OCI-LY1 (cell line): ENCODE results near the gene RBM26.

Experiments
- H2AFZ ChIP-seq: fragments of 200-600 bp; sonication (generic), shearing (Covaris generic); 2 replicates; pipeline ENCODE4 v1.6.0; 2014; ENCODE audit warnings: antibody characterized with exemption, mild to moderate bottlenecking, low read length
- H3F3A ChIP-seq: fragments of 200-600 bp; sonication (generic), shearing (Covaris generic); 2 replicates; pipeline ENCODE4 v1.6.0; 2014; ENCODE audit warnings: mild to moderate bottlenecking, antibody characterized with exemption, low read length, moderate library complexity; ENCODE audit not compliant: insufficient read depth
- H3K27ac ChIP-seq: fragments of 200-600 bp; sonication (generic); 2 replicates; pipeline ENCODE4 v1.5.1; 2014; ENCODE audit warnings: low read length, mixed run types, mild to moderate bottlenecking, low read depth; ENCODE audit not compliant: poor library complexity, severe bottlenecking
- H3K27me3 ChIP-seq: fragments of 200-600 bp; sonication (generic); 2 replicates; pipeline ENCODE4 v1.6.0; 2014; ENCODE audit warnings: antibody characterized with exemption, mild to moderate bottlenecking, low read length, moderate library complexity; ENCODE audit not compliant: insufficient read depth
- H3K36me3 ChIP-seq: fragments of 200-600 bp; sonication (generic); 2 replicates; pipeline ENCODE4 v1.6.1; 2014; ENCODE audit warnings: mild to moderate bottlenecking, antibody characterized with exemption, low read length, moderate library complexity, mixed read lengths; ENCODE audit not compliant: insufficient read depth
- H3K4me1 ChIP-seq: fragments of 200-600 bp; sonication (generic); 2 replicates; pipeline ENCODE4 v1.5.1; 2014; ENCODE audit warnings: mild to moderate bottlenecking, low read length, moderate library complexity; ENCODE audit not compliant: insufficient read depth, severe bottlenecking
- H3K4me2 ChIP-seq: fragments of 200-600 bp; sonication (generic), shearing (Covaris generic); 2 replicates; pipeline ENCODE4 v1.6.1; 2014; ENCODE audit warnings: low read length
- H3K4me3 ChIP-seq: fragments of 200-600 bp; sonication (generic); 2 replicates; pipeline ENCODE4 v1.5.1; 2014; ENCODE audit warnings: low read length, low read depth, mild to moderate bottlenecking, mixed read lengths; ENCODE audit not compliant: poor library complexity, severe bottlenecking
- H3K79me2 ChIP-seq: fragments of 200-600 bp; shearing (Covaris generic); 2 replicates; pipeline ENCODE4 v1.6.1; 2016; ENCODE audit warnings: mixed run types, low read length, mixed read lengths; ENCODE audit not compliant: insufficient read depth
- H3K9ac ChIP-seq: fragments of 200-600 bp; sonication (generic), shearing (Covaris generic); 2 replicates; pipeline ENCODE4 v1.6.1; 2014; ENCODE audit warnings: mild to moderate bottlenecking, low read length, mixed read lengths
- H3K9me2 ChIP-seq: fragments of 200-600 bp; sonication (generic), shearing (Covaris generic); 2 replicates; pipeline ENCODE4 v1.6.1; 2014; ENCODE audit warnings: low read depth, mild to moderate bottlenecking, low read length, mixed read lengths
- H3K9me3 ChIP-seq: fragments of 200-600 bp; shearing (Covaris generic); 2 replicates; pipeline ENCODE4 v1.6.1; 2014; ENCODE audit warnings: low read length, mixed read lengths
- H4K20me1 ChIP-seq: fragments of 200-600 bp; sonication (generic), shearing (Covaris generic); 2 replicates; pipeline ENCODE4 v1.6.0; 2016; ENCODE audit warnings: mild to moderate bottlenecking, low read length; ENCODE audit not compliant: insufficient read depth
- CTCF ChIP-seq: fragments of 200-600 bp; sonication (generic), shearing (Covaris generic); IDR thresholded peaks from 2 replicates; pipeline ENCODE4 v1.5.1; 2017; ENCODE audit warnings: mild to moderate bottlenecking, antibody characterized with exemption, low read length, moderate library complexity, mixed read lengths
- EZH2 ChIP-seq: fragments of 200-600 bp; sonication (generic), shearing (Covaris generic); IDR thresholded peaks from 2 replicates; pipeline ENCODE4 v1.8.0; 2017; ENCODE audit warnings: borderline replicate concordance, mixed run types, mild to moderate bottlenecking, antibody characterized with exemption, low read length, moderate library complexity, mixed read lengths

The RBM26 gene

GRCh38 chr13:79402074-79402635 is 3.9 kb downstream of the RBM26 start:
- peak overlapping the region; percentile 84 for H3K4me3 ChIP-seq
- no peaks in the 10 kb centered on the region for H4K20me1 ChIP-seq
- TF ChIP-seq CTCF: no peak
- TF ChIP-seq EZH2: no peak
- no peaks in the 10 kb centered on the region for H3K27me3 ChIP-seq
- H3K79me2 ChIP-seq: peaks cover 93% of the 10 kb centered on the region
- H3K36me3 ChIP-seq: peaks cover 55% of the 10 kb centered on the region
- peak overlapping the region; percentile 79 for H3K4me2 ChIP-seq
- H3K4me1 ChIP-seq: peaks cover 48% of the 10 kb centered on the region
- H2AFZ ChIP-seq: no peak overlapping the region
- no peaks in the 10 kb centered on the region for H3F3A ChIP-seq
- no peaks in the 10 kb centered on the region for H3K9me3 ChIP-seq
- peak overlapping the region; percentile 74; the same call in 1 of the 2 replicates for H3K9ac ChIP-seq
- H3K27ac ChIP-seq: peak overlapping the region; percentile 90
- no peaks in the 10 kb centered on the region for H3K9me2 ChIP-seq

- Histone ChIP-seq H3K9me2 (no peaks in the 10 kb centered on the region), H3F3A (no peaks in the 10 kb centered on the region), H2AFZ (no peak overlapping the region), H3K4me1 (peaks cover 43% of the 10 kb centered on the region), H4K20me1 (no peaks in the 10 kb centered on the region), H3K79me2 (peaks cover 93% of the 10 kb centered on the region), H3K4me3 (peak overlapping the region; percentile 84), H3K36me3 (peaks cover 62% of the 10 kb centered on the region), H3K27me3 (no peaks in the 10 kb centered on the region), H3K9me3 (no peaks in the 10 kb centered on the region), H3K27ac (peak overlapping the region; percentile 90), H3K4me2 (peak overlapping the region; percentile 79), H3K9ac (peak overlapping the region; percentile 74; the same call in 1 of the 2 replicates)
- TF ChIP-seq EZH2: no peak
- TF ChIP-seq CTCF: no peak
Measured at GRCh38 chr13:79401259-79402070, 4.6 kb downstream of the RBM26 start.

GRCh38 chr13:79398915-79399314 is 7.1 kb downstream of the RBM26 start:
- TF ChIP-seq EZH2 (no peak), CTCF (no peak)
- peaks cover 54% of the 10 kb centered on the region for H3K4me1 ChIP-seq
- no peaks in the 10 kb centered on the region for H4K20me1 ChIP-seq

More at GRCh38 chr13:79398915-79399314, 7.1 kb downstream of the RBM26 start:
- Histone ChIP-seq H3K27ac (no peak overlapping the region), H3K27me3 (no peaks in the 10 kb centered on the region), H3K9me2 (no peaks in the 10 kb centered on the region), H3K79me2 (peaks cover 99% of the 10 kb centered on the region), H3K4me2 (no peak overlapping the region), H2AFZ (no peak overlapping the region), H3K9me3 (peaks cover 10% of the 10 kb centered on the region), H3K9ac (no peak overlapping the region), H3K4me3 (no peak overlapping the region), H3F3A (no peaks in the 10 kb centered on the region; the same call in 1 of the 2 replicates), H3K36me3 (peaks cover 81% of the 10 kb centered on the region)
